AG04450 (cell line): Measurements from ENCODE around the gene WASF3. TPM values are rescaled to one million over a fixed set of nuclear protein-coding genes. Genes with fewer than 3 reads are reported as not detected.

ENCODE experiments used
- CTCF ChIA-PET: fragments of 300-600, 350-600 bp; formaldehyde crosslinking; extraction: SDS; loops from one replicate; lab custom pipeline; 2022; ENCODE audit warnings: antibody characterized with exemption, inconsistent platforms; lab: Charles Lee
- POLR2A ChIA-PET: fragments of 350-600 bp; formaldehyde crosslinking; extraction: SDS; loops from one replicate; lab custom pipeline; 2021; ENCODE audit warnings: antibody characterized with exemption, inconsistent platforms; lab: Yijun Ruan, JAX
- DNase-seq: peaks from one replicate; pipeline ENCODE4 v3.0.0-alpha.2; 2011; ENCODE audit warnings: low read depth, low spot score
- H3K27ac ChIP-seq: one replicate; pipeline ENCODE4 v1.5.1; 2012; ENCODE audit warnings: low read depth, low read length, control low read depth
- H3K27me3 ChIP-seq: one replicate; pipeline ENCODE4 v1.6.0; 2012; ENCODE audit warnings: low read length; ENCODE audit not compliant: control insufficient read depth, insufficient read depth
- H3K4me3 ChIP-seq: 2 replicates; pipeline ENCODE4 v1.5.1; 2011; ENCODE audit warnings: mild to moderate bottlenecking, low read depth, low read length, control low read depth
- H3K9me3 ChIP-seq: 2 replicates; pipeline ENCODE4 v1.5.1; 2012; ENCODE audit warnings: low read length; ENCODE audit not compliant: control insufficient read depth, insufficient read depth
- CTCF ChIP-seq: IDR thresholded peaks from 2 replicates; pipeline ENCODE4 v1.5.1; 2011; ENCODE audit warnings: low read depth, low read length, control low read depth, inconsistent platforms
- polyA plus RNA-seq: library from polyadenylated mRNA; depleted of rRNA; stranded (reverse); fragments of >200 nt; gene quantifications from 2 replicates; pipeline ENCODE4 v1.2.3, GENCODE V29; 2011

Gene WASF3
- polyA plus RNA-seq, 1 experiment = 11.3 TPM

DNA sequence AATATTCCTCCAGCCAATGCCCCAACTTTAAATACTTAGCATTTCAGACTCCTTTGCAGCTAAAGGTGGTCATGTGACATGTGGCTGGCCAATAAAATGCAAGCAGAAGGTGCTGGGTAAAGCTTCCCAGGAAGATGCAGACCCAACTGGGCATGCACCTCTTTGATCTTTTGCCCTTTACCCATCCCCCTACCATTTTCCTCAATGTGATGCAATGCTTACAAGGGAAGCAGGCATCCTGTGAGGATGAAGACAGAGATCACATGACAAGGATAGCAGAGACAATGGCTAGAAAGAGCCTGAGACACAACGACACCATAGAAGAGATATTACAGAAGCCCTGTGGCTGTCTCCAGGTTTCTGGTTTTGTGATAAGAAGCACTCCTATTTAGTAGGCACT, 2.1 kb upstream of the WASF3 start:
- POLR2A ChIA-PET = no interaction called here
- DNase-seq = no peak
- Histone ChIP-seq H3K27ac (no peak overlapping the region), H3K9me3 (no peaks in the 10 kb centered on the region), H3K4me3 (no peak overlapping the region), H3K27me3 (peaks cover 19% of the 10 kb centered on the region)
- CTCF ChIA-PET = no interaction called here
- no peak for TF ChIP-seq CTCF

GRCh38 chr13:26557051-26557392, 461 bp upstream of the WASF3 start:
- DNase-seq = no peak
- H3K27ac ChIP-seq = no peak overlapping the region
- CTCF ChIA-PET = interaction anchor here (0.7 to 1.6 kb wide), 4 partner anchors 27 to 372 kb away, joined by 3 to 6 read pairs (median 4); no protein-coding TSS in a partner anchor
- TF ChIP-seq CTCF = no peak
- POLR2A ChIA-PET = no interaction called here
- peak overlapping the region; percentile 56 for H3K4me3 ChIP-seq
- peaks cover 13% of the 10 kb centered on the region for H3K27me3 ChIP-seq
- no peaks in the 10 kb centered on the region for H3K9me3 ChIP-seq

GRCh38 chr13:26558074-26558805, 757 bp downstream of the WASF3 start:
- no peak for DNase-seq
- peak overlapping the region; percentile 69 for H3K4me3 ChIP-seq
- peaks cover 10% of the 10 kb centered on the region for H3K27me3 ChIP-seq
- TF ChIP-seq CTCF = no peak
- ChIA-PET CTCF (interaction anchor here (0.6 to 1.6 kb wide), 4 partner anchors 62 to 1508 kb away, joined by 4 to 8 read pairs (median 6); no protein-coding TSS in a partner anchor), POLR2A (interaction anchor here (0.6 kb wide), 1 partner anchor 137 kb away, joined by 5 read pairs; no protein-coding TSS in a partner anchor)
- no peak overlapping the region for H3K27ac ChIP-seq
- no peaks in the 10 kb centered on the region for H3K9me3 ChIP-seq

- Histone ChIP-seq H3K4me3 (peak overlapping the region; percentile 69; the same call in 1 of the 2 replicates), H3K9me3 (no peaks in the 10 kb centered on the region), H3K27me3 (peaks cover 10% of the 10 kb centered on the region), H3K27ac (no peak overlapping the region)
- ChIA-PET POLR2A (interaction anchor here (0.6 kb wide), 1 partner anchor 136 kb away, joined by 5 read pairs; no protein-coding TSS in a partner anchor), CTCF (interaction anchor here (0.9 to 1.6 kb wide), 3 partner anchors 62 to 374 kb away, joined by 4 to 7 read pairs (median 5); no protein-coding TSS in a partner anchor)
- no peak for TF ChIP-seq CTCF
- no peak for DNase-seq
Measured at GRCh38 chr13:26558987-26559386, 1.5 kb downstream of the WASF3 start.

- no peak for TF ChIP-seq CTCF
- ChIA-PET POLR2A (no interaction called here), CTCF (interaction anchor here (1.0 to 1.6 kb wide), 2 partner anchors 65 to 138 kb away, joined by 3 to 7 read pairs; no protein-coding TSS in a partner anchor)
- peaks cover 7% of the 10 kb centered on the region for H3K27me3 ChIP-seq
- DNase-seq = no peak
- no peak overlapping the region for H3K4me3 ChIP-seq
- H3K27ac ChIP-seq = no peak overlapping the region
- H3K9me3 ChIP-seq = no peaks in the 10 kb centered on the region
Measured at GRCh38 chr13:26560456-26560855, 3.0 kb downstream of the WASF3 start.
